Nephron (organoid): Measurements from ENCODE around the gene HMX3.

Experiments used
- H3K27ac Mint-ChIP-seq, 3 experiments: 2 replicates each; pipeline ENCODE4 v1.8.0; 2020; ENCODE audit warnings: mixed read lengths in 3 of 3, mild to moderate bottlenecking in 2 of 3, moderate library complexity in 1 of 3
- H3K27me3 Mint-ChIP-seq: 2 replicates; pipeline ENCODE4 v1.8.0; 2021; ENCODE audit warnings: low read depth, mild to moderate bottlenecking, moderate library complexity, mixed read lengths
- H3K36me3 Mint-ChIP-seq: 2 replicates; pipeline ENCODE4 v1.8.0; 2020; ENCODE audit warnings: low read depth, mixed read lengths
- H3K4me1 Mint-ChIP-seq: 2 replicates; pipeline ENCODE4 v1.8.0; 2020; ENCODE audit warnings: mixed read lengths
- H3K4me3 Mint-ChIP-seq, 3 experiments: 2 replicates each; pipeline ENCODE4 v1.8.0; 2020; ENCODE audit warnings: mild to moderate bottlenecking in 3 of 3, mixed read lengths in 3 of 3, moderate library complexity in 2 of 3
- H3K9me3 Mint-ChIP-seq: 2 replicates; pipeline ENCODE4 v1.8.0; 2020; ENCODE audit warnings: mixed read lengths
- CTCF ChIP-seq, 3 experiments: fragments of 200-600 bp; sonication (generic); IDR thresholded peaks; one replicate each; pipeline ENCODE4 v1.5.0; 2021; ENCODE audit warnings: antibody characterized with exemption in 3 of 3; ENCODE audit not compliant: unreplicated experiment in 3 of 3

The HMX3 gene

GRCh38 chr10:123144697-123145541 is 9.1 kb downstream of the HMX3 start:
- H3K27me3 Mint-ChIP-seq, result peaks cover 98% of the 10 kb centered on the region
- no peak for TF ChIP-seq CTCF (IDR thresholded peaks at IDR 0.05; ENCODE audit: unreplicated experiment in 3 of 3)
- no peaks in the 10 kb centered on the region for H3K9me3 Mint-ChIP-seq
- no peak overlapping the region for H3K27ac Mint-ChIP-seq
- H3K4me3 Mint-ChIP-seq, result no peak overlapping the region
- H3K4me1 Mint-ChIP-seq, result peaks cover 21% of the 10 kb centered on the region
- H3K36me3 Mint-ChIP-seq, result no peaks in the 10 kb centered on the region

- Mint-ChIP-seq H3K4me3 (peak overlapping the region in 1 of 3 experiments; percentile 37), H3K36me3 (no peaks in the 10 kb centered on the region), H3K9me3 (no peaks in the 10 kb centered on the region), H3K27ac (no peak overlapping the region), H3K27me3 (peaks cover 98% of the 10 kb centered on the region), H3K4me1 (peaks cover 26% of the 10 kb centered on the region)
- TF ChIP-seq CTCF (IDR thresholded peaks at IDR 0.05; ENCODE audit: unreplicated experiment in 3 of 3), result no peak
Observed at GRCh38 chr10:123145542-123146012, 9.8 kb downstream of the HMX3 start.

GRCh38 chr10:123146013-123146893 is 10.5 kb downstream of the HMX3 start:
- Mint-ChIP-seq H3K27ac (no peak overlapping the region), H3K4me3 (peak overlapping the region; percentile 10 to 40 (median 32)), H3K4me1 (peaks cover 26% of the 10 kb centered on the region), H3K9me3 (no peaks in the 10 kb centered on the region), H3K36me3 (no peaks in the 10 kb centered on the region), H3K27me3 (peaks cover 98% of the 10 kb centered on the region)
- TF ChIP-seq CTCF (IDR thresholded peaks at IDR 0.05; ENCODE audit: unreplicated experiment in 3 of 3), result no peak

- Mint-ChIP-seq H3K9me3 (no peaks in the 10 kb centered on the region), H3K4me3 (peak overlapping the region; percentile 10 to 56 (median 32)), H3K4me1 (peaks cover 26% of the 10 kb centered on the region), H3K36me3 (no peaks in the 10 kb centered on the region), H3K27ac (no peak overlapping the region), H3K27me3 (peaks cover 98% of the 10 kb centered on the region)
- no peak for TF ChIP-seq CTCF (IDR thresholded peaks at IDR 0.05; ENCODE audit: unreplicated experiment in 3 of 3)
Observed at GRCh38 chr10:123146894-123147634, 11.3 kb downstream of the HMX3 start.

GRCh38 chr10:123147635-123148413 is 12.1 kb downstream of the HMX3 start, which contains the start of gene HMX2:
Gene HMX2, plus strand, starts transcription at chr10:123148136. Its CDS starts 243 bp downstream, at chr10:123148379.
- no peak within 1 kb of the TSS for H3K27ac Mint-ChIP-seq
- TF ChIP-seq CTCF (IDR thresholded peaks at IDR 0.05; ENCODE audit: unreplicated experiment in 3 of 3), result no peak
- no peaks in the 10 kb centered on the region for H3K9me3 Mint-ChIP-seq
- H3K4me3 Mint-ChIP-seq, result peak within 1 kb of the TSS; percentile 13 to 56 (median 54)
- H3K36me3 Mint-ChIP-seq, result no peaks in the 10 kb centered on the region
- H3K4me1 Mint-ChIP-seq, result peaks cover 26% of the 10 kb centered on the region
- peaks cover 98% of the 10 kb centered on the region for H3K27me3 Mint-ChIP-seq
